GM12878 (cell line): ENCODE measurements around the gene RPS6KA5. TPM values are rescaled to one million over a fixed set of nuclear protein-coding genes. Genes with fewer than 3 reads are reported as not detected.

Source experiments
- ATAC-seq: fragments of 200-7000 bp; cut with Tn5 transposase; 3 replicates; pipeline ENCODE4 v1.9.1; 2020; ENCODE audit warnings: mild to moderate bottlenecking, moderate library complexity
- BruUV-seq: library from RNA; stranded (reverse); fragments of 400-500 nt; replicated peaks from 2 replicates; lab custom pipeline; 2021; lab: Mats Ljungman, UMichigan
- CTCF ChIA-PET: fragments of 300-600 bp; sonication (Branson Sonifier 250); formaldehyde crosslinking; extraction: SDS; loops from one replicate; lab custom pipeline; 2021; ENCODE audit warnings: inconsistent platforms; lab: Yijun Ruan, JAX
- POLR2A ChIA-PET: fragments of 350-600 bp; formaldehyde crosslinking; extraction: SDS; loops from one replicate; lab custom pipeline; 2021; ENCODE audit warnings: inconsistent platforms; lab: Charles Lee
- RAD21 ChIA-PET: fragments of 300-600 bp; sonication (Branson Sonifier 250); formaldehyde crosslinking; loops from one replicate; lab custom pipeline; 2023; ENCODE audit warnings: antibody characterized with exemption; ENCODE audit not compliant: unreplicated experiment; lab: Charles Lee
- SMC1A ChIA-PET: fragments of 300-600 bp; sonication (Branson Sonifier 250); formaldehyde crosslinking; loops from one replicate; lab custom pipeline; 2023; ENCODE audit not compliant: unreplicated experiment, uncharacterized antibody; lab: Charles Lee
- DNase-seq: peaks from one replicate; pipeline ENCODE4 v3.0.0-alpha.2; 2011; ENCODE audit warnings: low read depth, low spot score
- FAIRE-seq: peaks from 3 replicates; lab custom pipeline; 2011; peaks lifted over from hg19 to GRCh38; lab: Jason Lieb, UNC
- H2AFZ ChIP-seq: 2 replicates; pipeline ENCODE4 v1.6.0; 2011; ENCODE audit warnings: low read depth, low read length, control low read depth; ENCODE audit not compliant: control insufficient read depth
- H3K27ac ChIP-seq: 2 replicates; pipeline ENCODE4 v1.5.1; 2011; ENCODE audit warnings: control low read depth; ENCODE audit not compliant: control insufficient read depth, insufficient read depth
- H3K27me3 ChIP-seq, 2 experiments: replicated peaks in 1 of 2; 2 replicates each; pipeline versions ENCODE4 v1.6.0 to v1.6.1; 2011; ENCODE audit warnings: low read length in 1 of 2; ENCODE audit not compliant: control insufficient read depth in 2 of 2, insufficient read depth in 2 of 2
- H3K36me3 ChIP-seq, 2 experiments: 2 replicates each; pipeline ENCODE4 v1.5.1; 2011; ENCODE audit warnings: low read length in 1 of 2; ENCODE audit not compliant: control insufficient read depth in 2 of 2, insufficient read depth in 2 of 2
- H3K4me1 ChIP-seq: 2 replicates; pipeline ENCODE4 v1.6.1; 2011; ENCODE audit warnings: mild to moderate bottlenecking, low read length, moderate library complexity, mixed read lengths; ENCODE audit not compliant: control insufficient read depth, insufficient read depth
- H3K4me2 ChIP-seq: 2 replicates; pipeline ENCODE4 v1.6.0; 2011; ENCODE audit warnings: control low read depth; ENCODE audit not compliant: control insufficient read depth, insufficient read depth
- H3K4me3 ChIP-seq: fragments of 200-600 bp; sonication (generic); 2 replicates; pipeline ENCODE4 v1.5.1; 2016
- H3K79me2 ChIP-seq: 2 replicates; pipeline ENCODE4 v1.6.0; 2011; ENCODE audit warnings: low read length; ENCODE audit not compliant: control insufficient read depth, insufficient read depth
- H3K9ac ChIP-seq: 2 replicates; pipeline ENCODE4 v1.8.0; 2011; ENCODE audit warnings: low read length, control low read depth, mixed read lengths; ENCODE audit not compliant: control insufficient read depth, insufficient read depth
- H3K9me3 ChIP-seq: replicated peaks from 3 replicates; pipeline ENCODE4 v1.5.1; 2011; ENCODE audit warnings: mild to moderate bottlenecking, low read length; ENCODE audit not compliant: control insufficient read depth, insufficient read depth
- H4K20me1 ChIP-seq: 2 replicates; pipeline ENCODE4 v1.6.0; 2011; ENCODE audit not compliant: control insufficient read depth, insufficient read depth
- EP300 ChIP-seq, 2 experiments: fragments of 150-350 bp in 1 of 2; IDR thresholded peaks; 2 replicates each; pipeline ENCODE4 v1.6.1; 2011 to 2012; ENCODE audit warnings: low read depth in 2 of 2, low read length in 2 of 2, borderline replicate concordance in 1 of 2, improper control_type of control experiment in 1 of 2, inconsistent platforms in 1 of 2; ENCODE audit not compliant: control insufficient read depth in 1 of 2
- GATAD2B ChIP-seq: fragments of 450-650 bp; conservative IDR thresholded peaks from 2 replicates; pipeline ENCODE4 v1.6.1; 2017; ENCODE audit warnings: low read depth, mild to moderate bottlenecking, moderate library complexity
- HDAC2 ChIP-seq: fragments of 200-600 bp; sonication (generic); IDR thresholded peaks from 2 replicates; pipeline ENCODE4 v1.6.1; 2017
- IKZF1 ChIP-seq: fragments of 450-650 bp; conservative IDR thresholded peaks from 2 replicates; pipeline ENCODE4 v1.6.1; 2017; ENCODE audit warnings: antibody characterized with exemption, mild to moderate bottlenecking
- JUND ChIP-seq: IDR thresholded peaks from 2 replicates; pipeline ENCODE4 v1.6.1; 2012; ENCODE audit warnings: low read depth, mild to moderate bottlenecking, low read length, improper control_type of control experiment, moderate library complexity
- MTA3 ChIP-seq: IDR thresholded peaks from 2 replicates; pipeline ENCODE4 v1.6.1; 2012; ENCODE audit warnings: low read length, inconsistent platforms, borderline replicate concordance
- NFIC ChIP-seq: IDR thresholded peaks from 2 replicates; pipeline ENCODE4 v1.6.1; 2012; ENCODE audit warnings: low read depth, mild to moderate bottlenecking, inconsistent platforms, low read length, moderate library complexity
- NR2F1 ChIP-seq: fragments of 450-650 bp; conservative IDR thresholded peaks from 2 replicates; pipeline ENCODE4 v1.6.1; 2017; ENCODE audit warnings: mild to moderate bottlenecking
- PAX5 ChIP-seq: IDR thresholded peaks from 2 replicates; pipeline ENCODE4 v1.6.1; 2011; ENCODE audit warnings: low read depth, low read length, borderline replicate concordance
- RFX5 ChIP-seq: IDR thresholded peaks from 2 replicates; pipeline ENCODE4 v1.6.1; 2011; ENCODE audit warnings: low read depth, low read length, improper control_type of control experiment
- RUNX3 ChIP-seq: IDR thresholded peaks from 2 replicates; pipeline ENCODE4 v1.6.1; 2012; ENCODE audit warnings: low read length, inconsistent platforms
- SMAD5 ChIP-seq: IDR thresholded peaks from 2 replicates; pipeline ENCODE4 v1.6.1; 2016; ENCODE audit warnings: antibody characterized with exemption, low read depth
- TAF1 ChIP-seq: IDR thresholded peaks from 2 replicates; pipeline ENCODE4 v1.6.1; 2011; ENCODE audit warnings: mild to moderate bottlenecking, low read depth, low read length, borderline replicate concordance
- TCF3 ChIP-seq: IDR thresholded peaks from 2 replicates; pipeline ENCODE4 v1.6.1; 2012; ENCODE audit warnings: low read depth, mild to moderate bottlenecking, low read length, borderline replicate concordance; ENCODE audit not compliant: insufficient read depth
- ZZZ3 ChIP-seq: IDR thresholded peaks from 2 replicates; pipeline ENCODE4 v1.6.1; 2011; ENCODE audit warnings: low read depth; ENCODE audit not compliant: control insufficient read depth, insufficient read length
- WGBS: methylation state at CpG from one replicate; pipeline ENCODE4 v1.1.6; 2016; ENCODE audit warnings: low lambda C conversion rate; ENCODE audit not compliant: insufficient replicate concordance, insufficient coverage; ENCODE audit errors: missing lambda C conversion rate; 5-methylcytosine and 5-hydroxymethylcytosine counted together
- in situ Hi-C: fragments of 300-500 bp; cut with MboI; formaldehyde crosslinking; loops from 9 replicates; pipeline ENCODE4 v1.14.3; 2018; ENCODE audit warnings: mixed read lengths
- intact Hi-C: fragments of 100-400 bp; cut with micrococcal nuclease; formaldehyde crosslinking; loops from one replicate; pipeline ENCODE4 v1.14.2; 2022; ENCODE audit not compliant: unreplicated experiment
- polyA plus RNA-seq, 11 experiments: library from polyadenylated mRNA; depleted of rRNA in 4 of 11; unstranded in 6 of 11; stranded (reverse) in 5 of 11; fragments of >200 nt; fragmentation: Nextera tagmentation in 4 of 11; fragmentation: Illumina TruSeq in 1 of 11; extraction: Ambion mirVana in 4 of 11; extraction: Trizol in 1 of 11; gene quantifications; 1 replicate in 1 of 11; 2 replicates in 10 of 11; pipeline versions ENCODE4 v1.2.1 to v1.2.3, GENCODE V29; 2011 to 2016; ENCODE audit warnings: inconsistent platforms in 2 of 11, missing spikeins in 2 of 11, low read depth in 1 of 11
- total RNA-seq, 4 experiments: library from RNA; depleted of rRNA in 3 of 4; stranded (reverse); fragments of >200 nt in 3 of 4; fragmentation: Illumina TruSeq in 1 of 4; extraction: Trizol in 1 of 4; gene quantifications; 2 replicates each; pipeline versions ENCODE4 v1.2.1 to v1.2.3, GENCODE V29; 2013 to 2021
- TF ChIP-seq, protein P1 (sequence below): fragments of 450-650 bp; IDR thresholded peaks from 2 replicates; pipeline ENCODE4 v1.6.1; 2017; ENCODE audit warnings: mild to moderate bottlenecking, low read depth, inconsistent platforms; ENCODE audit not compliant: poor library complexity, severe bottlenecking
- TF ChIP-seq, protein P2 (sequence below): IDR thresholded peaks from 2 replicates; pipeline ENCODE4 v1.6.1; 2011; ENCODE audit warnings: low read depth, mild to moderate bottlenecking, low read length, moderate library complexity, borderline replicate concordance; ENCODE audit errors: extremely low read depth
- TF ChIP-seq, protein P3 (sequence below): fragments of 450-650 bp; IDR thresholded peaks from 2 replicates; pipeline ENCODE4 v1.6.1; 2017; ENCODE audit warnings: mild to moderate bottlenecking, moderate library complexity

The RPS6KA5 gene
- total and polyA plus RNA-seq, 10 of the 15 experiments (the other 5 are each of a cell fraction or from before 2014, with no cell fraction given), result 1.4 to 7.0 (median 3.7) TPM

DNA sequence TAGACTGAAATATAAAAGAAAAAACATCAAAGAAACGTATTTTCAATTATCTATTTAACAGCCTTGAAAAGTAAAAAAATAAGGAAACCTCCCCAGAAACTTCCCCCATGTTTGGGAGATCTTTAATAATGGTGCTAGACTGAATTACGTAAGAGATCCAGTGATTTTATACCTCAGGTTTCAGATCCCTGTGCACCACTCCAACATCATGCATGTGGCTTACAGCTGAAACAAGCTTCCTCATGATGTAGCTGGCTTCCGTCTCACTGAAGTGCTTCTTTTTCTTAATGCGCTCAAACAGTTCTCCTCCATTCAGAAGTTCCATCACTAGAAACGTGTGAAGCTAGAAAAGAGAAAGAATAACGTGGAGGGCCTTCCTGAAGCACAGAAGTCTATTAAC is 166.2 kb downstream of the RPS6KA5 start:
- H3K36me3 ChIP-seq, result no peaks in the 10 kb centered on the region; a peak in 1 of 4 replicates
- intact Hi-C loops, result no loop called here

More for the DNA sequence above, 166.2 kb downstream of the RPS6KA5 start:
- ChIA-PET POLR2A (interaction anchor here (0.6 kb wide), 1 partner anchor 165 kb away, joined by 4 read pairs; no protein-coding TSS in a partner anchor), RAD21 (interaction anchor here (1.3 kb wide), 1 partner anchor 9 kb away, joined by 6 read pairs; no protein-coding TSS in a partner anchor), SMC1A (interaction anchor here (0.8 to 6.1 kb wide), 5 partner anchors 8 to 391 kb away, joined by 3 to 28 read pairs (median 3); no protein-coding TSS in a partner anchor), CTCF (interaction anchor here (0.6 to 9.4 kb wide), 6 partner anchors 9 to 392 kb away, joined by 3 to 74 read pairs (median 4); no protein-coding TSS in a partner anchor)
- H3K4me3 ChIP-seq, result no peak overlapping the region
- H3K9me3 ChIP-seq, result no peaks in the 10 kb centered on the region
- no peaks in the 10 kb centered on the region for H3K27me3 ChIP-seq
- no peak for FAIRE-seq
- in situ Hi-C loops, result no loop called here
- no peaks in the 10 kb centered on the region for H4K20me1 ChIP-seq
- WGBS, result 94% methylated on average over 6 of the region's 6 CpGs
- no peak for ATAC-seq
- no peak overlapping the region for H3K9ac ChIP-seq
- TF ChIP-seq, protein P1, sequence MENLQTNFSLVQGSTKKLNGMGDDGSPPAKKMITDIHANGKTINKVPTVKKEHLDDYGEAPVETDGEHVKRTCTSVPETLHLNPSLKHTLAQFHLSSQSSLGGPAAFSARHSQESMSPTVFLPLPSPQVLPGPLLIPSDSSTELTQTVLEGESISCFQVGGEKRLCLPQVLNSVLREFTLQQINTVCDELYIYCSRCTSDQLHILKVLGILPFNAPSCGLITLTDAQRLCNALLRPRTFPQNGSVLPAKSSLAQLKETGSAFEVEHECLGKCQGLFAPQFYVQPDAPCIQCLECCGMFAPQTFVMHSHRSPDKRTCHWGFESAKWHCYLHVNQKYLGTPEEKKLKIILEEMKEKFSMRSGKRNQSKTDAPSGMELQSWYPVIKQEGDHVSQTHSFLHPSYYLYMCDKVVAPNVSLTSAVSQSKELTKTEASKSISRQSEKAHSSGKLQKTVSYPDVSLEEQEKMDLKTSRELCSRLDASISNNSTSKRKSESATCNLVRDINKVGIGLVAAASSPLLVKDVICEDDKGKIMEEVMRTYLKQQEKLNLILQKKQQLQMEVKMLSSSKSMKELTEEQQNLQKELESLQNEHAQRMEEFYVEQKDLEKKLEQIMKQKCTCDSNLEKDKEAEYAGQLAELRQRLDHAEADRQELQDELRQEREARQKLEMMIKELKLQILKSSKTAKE, result no peak
- TF ChIP-seq GATAD2B (no peak), JUND (no peak), RUNX3 (no peak), MTA3 (no peak), NFIC (no peak), HDAC2 (no peak), EP300 (IDR thresholded peaks at IDR 0.05; ENCODE audit: borderline replicate concordance in 1 of 2, control insufficient read depth in 1 of 2, low read depth in 2 of 2, low read length in 2 of 2) (no peak), SMAD5 (no peak), RFX5 (no peak), TAF1 (no peak), NR2F1 (no peak), PAX5 (no peak), TCF3 (no peak), IKZF1 (no peak), ZZZ3 (no peak)
- TF ChIP-seq, protein P2, sequence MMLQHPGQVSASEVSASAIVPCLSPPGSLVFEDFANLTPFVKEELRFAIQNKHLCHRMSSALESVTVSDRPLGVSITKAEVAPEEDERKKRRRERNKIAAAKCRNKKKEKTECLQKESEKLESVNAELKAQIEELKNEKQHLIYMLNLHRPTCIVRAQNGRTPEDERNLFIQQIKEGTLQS, result no peak
- TF ChIP-seq, protein P3, sequence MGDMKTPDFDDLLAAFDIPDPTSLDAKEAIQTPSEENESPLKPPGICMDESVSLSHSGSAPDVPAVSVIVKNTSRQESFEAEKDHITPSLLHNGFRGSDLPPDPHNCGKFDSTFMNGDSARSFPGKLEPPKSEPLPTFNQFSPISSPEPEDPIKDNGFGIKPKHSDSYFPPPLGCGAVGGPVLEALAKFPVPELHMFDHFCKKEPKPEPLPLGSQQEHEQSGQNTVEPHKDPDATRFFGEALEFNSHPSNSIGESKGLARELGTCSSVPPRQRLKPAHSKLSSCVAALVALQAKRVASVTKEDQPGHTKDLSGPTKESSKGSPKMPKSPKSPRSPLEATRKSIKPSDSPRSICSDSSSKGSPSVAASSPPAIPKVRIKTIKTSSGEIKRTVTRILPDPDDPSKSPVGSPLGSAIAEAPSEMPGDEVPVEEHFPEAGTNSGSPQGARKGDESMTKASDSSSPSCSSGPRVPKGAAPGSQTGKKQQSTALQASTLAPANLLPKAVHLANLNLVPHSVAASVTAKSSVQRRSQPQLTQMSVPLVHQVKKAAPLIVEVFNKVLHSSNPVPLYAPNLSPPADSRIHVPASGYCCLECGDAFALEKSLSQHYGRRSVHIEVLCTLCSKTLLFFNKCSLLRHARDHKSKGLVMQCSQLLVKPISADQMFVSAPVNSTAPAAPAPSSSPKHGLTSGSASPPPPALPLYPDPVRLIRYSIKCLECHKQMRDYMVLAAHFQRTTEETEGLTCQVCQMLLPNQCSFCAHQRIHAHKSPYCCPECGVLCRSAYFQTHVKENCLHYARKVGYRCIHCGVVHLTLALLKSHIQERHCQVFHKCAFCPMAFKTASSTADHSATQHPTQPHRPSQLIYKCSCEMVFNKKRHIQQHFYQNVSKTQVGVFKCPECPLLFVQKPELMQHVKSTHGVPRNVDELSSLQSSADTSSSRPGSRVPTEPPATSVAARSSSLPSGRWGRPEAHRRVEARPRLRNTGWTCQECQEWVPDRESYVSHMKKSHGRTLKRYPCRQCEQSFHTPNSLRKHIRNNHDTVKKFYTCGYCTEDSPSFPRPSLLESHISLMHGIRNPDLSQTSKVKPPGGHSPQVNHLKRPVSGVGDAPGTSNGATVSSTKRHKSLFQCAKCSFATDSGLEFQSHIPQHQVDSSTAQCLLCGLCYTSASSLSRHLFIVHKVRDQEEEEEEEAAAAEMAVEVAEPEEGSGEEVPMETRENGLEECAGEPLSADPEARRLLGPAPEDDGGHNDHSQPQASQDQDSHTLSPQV, result no peak
- no peak overlapping the region for H3K27ac ChIP-seq
- no peak for DNase-seq
- H2AFZ ChIP-seq, result no peak overlapping the region
- BruUV-seq, result no TSS peak
- no peaks in the 10 kb centered on the region for H3K4me1 ChIP-seq
- no peaks in the 10 kb centered on the region for H3K79me2 ChIP-seq
- H3K4me2 ChIP-seq, result no peak overlapping the region
